HCT116 (cell line): ENCODE data around the gene STARD5. TPM values are rescaled to one million over a fixed set of nuclear protein-coding genes. Genes with fewer than 3 reads are reported as not detected.

Source experiments
- ATAC-seq: fragments of 200-7000 bp; cut with Tn5 transposase; 2 replicates; pipeline ENCODE4 v1.9.1; 2020; ENCODE audit warnings: mild to moderate bottlenecking, moderate library complexity
- BruUV-seq: library from RNA; stranded (reverse); fragments of 400-500 nt; replicated peaks from 2 replicates; lab custom pipeline; 2021; lab: Mats Ljungman, UMichigan
- CTCF ChIA-PET: fragments of 300-600 bp; sonication (Branson Sonifier 250); formaldehyde crosslinking; loops from one replicate; lab custom pipeline; 2021; ENCODE audit warnings: antibody characterized with exemption; lab: Charles Lee
- POLR2A ChIA-PET: fragments of 300-600, 350-600 bp; sonication (Branson Sonifier 250); formaldehyde crosslinking; loops from one replicate; lab custom pipeline; 2021; ENCODE audit warnings: antibody characterized with exemption; lab: Charles Lee
- RAD21 ChIA-PET, 2 experiments: fragments of 300-600 bp; sonication (Branson Sonifier 250); formaldehyde crosslinking; loops; one replicate each; lab custom pipeline; 2023; ENCODE audit warnings: low total read pairs in 2 of 2; ENCODE audit not compliant: uncharacterized antibody in 2 of 2, unreplicated experiment in 2 of 2, low non-redundant PET in 1 of 2; lab: Charles Lee
- DNase-seq: peaks from one replicate; pipeline ENCODE4 v3.0.0-alpha.2; 2010; ENCODE audit warnings: low read depth, low spot score
- H2AFZ ChIP-seq: fragments of 200-600 bp; shearing (Covaris generic), sonication (generic); 2 replicates; pipeline ENCODE4 v1.6.1; 2017; ENCODE audit warnings: low read depth, mixed run types, mixed read lengths, antibody characterized with exemption, low read length; ENCODE audit not compliant: poor library complexity, severe bottlenecking
- H3K27ac ChIP-seq: 2 replicates; pipeline ENCODE4 v1.5.1; 2012; ENCODE audit warnings: low read depth, low read length
- H3K27me3 ChIP-seq: fragments of 200-600 bp; sonication (generic); 2 replicates; pipeline ENCODE4 v1.6.1; 2016; ENCODE audit warnings: mixed run types, low read length, mixed read lengths; ENCODE audit not compliant: insufficient read depth
- H3K36me3 ChIP-seq, 2 experiments: fragments of 200-500 bp in 1 of 2; fragments of 200-600 bp in 1 of 2; sonication (Bioruptor generic) in 1 of 2; sonication (generic) in 1 of 2; 2 replicates each; pipeline versions ENCODE4 v1.5.1 to v1.6.1; 2014 to 2016; ENCODE audit warnings: low read length in 2 of 2, inconsistent platforms in 1 of 2, mixed read lengths in 1 of 2, mixed run types in 1 of 2; ENCODE audit not compliant: insufficient read depth in 2 of 2, control insufficient read depth in 1 of 2
- H3K4me1 ChIP-seq, 2 experiments: fragments of 200-600 bp in 1 of 2; sonication (generic) in 1 of 2; 2 replicates each; pipeline versions ENCODE4 v1.5.1 to v1.6.1; 2012 to 2017; ENCODE audit warnings: low read length in 2 of 2, inconsistent platforms in 1 of 2, mild to moderate bottlenecking in 1 of 2, mixed read lengths in 1 of 2, mixed run types in 1 of 2, moderate library complexity in 1 of 2; ENCODE audit not compliant: insufficient read depth in 2 of 2, control insufficient read depth in 1 of 2
- H3K4me2 ChIP-seq: fragments of 200-600 bp; sonication (generic); 2 replicates; pipeline ENCODE4 v1.6.1; 2017; ENCODE audit warnings: mixed run types, low read length, mixed read lengths
- H3K4me3 ChIP-seq, 2 experiments: fragments of 200-600 bp in 1 of 2; sonication (generic) in 1 of 2; replicated peaks in 1 of 2; 2 replicates each; pipeline ENCODE4 v1.5.1; 2011 to 2016; ENCODE audit warnings: low read length in 2 of 2, control low read depth in 1 of 2, low read depth in 1 of 2, mild to moderate bottlenecking in 1 of 2, mixed read lengths in 1 of 2, mixed run types in 1 of 2
- H3K79me2 ChIP-seq: fragments of 200-600 bp; sonication (generic); 2 replicates; pipeline ENCODE4 v1.6.1; 2017; ENCODE audit warnings: mild to moderate bottlenecking, mixed run types, low read length, moderate library complexity, mixed read lengths; ENCODE audit not compliant: insufficient read depth
- H3K9ac ChIP-seq: fragments of 200-600 bp; sonication (generic); 2 replicates; pipeline ENCODE4 v1.6.1; 2016; ENCODE audit warnings: low read length, mixed read lengths
- H3K9me2 ChIP-seq: fragments of 200-600 bp; sonication (generic), shearing (Covaris generic); 2 replicates; pipeline ENCODE4 v1.6.1; 2017; ENCODE audit warnings: mixed run types, mild to moderate bottlenecking, moderate library complexity; ENCODE audit not compliant: insufficient read depth
- H3K9me3 ChIP-seq, 2 experiments: fragments of 200-500 bp in 1 of 2; fragments of 200-600 bp in 1 of 2; sonication (Bioruptor generic) in 1 of 2; sonication (generic) in 1 of 2; 2 replicates each; pipeline ENCODE4 v1.6.1; 2014 to 2017; ENCODE audit warnings: low read length in 2 of 2, mixed read lengths in 2 of 2, inconsistent platforms in 1 of 2, low read depth in 1 of 2, mild to moderate bottlenecking in 1 of 2, mixed run types in 1 of 2, moderate library complexity in 1 of 2; ENCODE audit not compliant: control insufficient read depth in 1 of 2, insufficient read depth in 1 of 2
- H4K20me1 ChIP-seq: fragments of 200-600 bp; sonication (generic), shearing (Covaris generic); 2 replicates; pipeline ENCODE4 v1.6.1; 2017; ENCODE audit warnings: mixed run types, mild to moderate bottlenecking, moderate library complexity; ENCODE audit not compliant: insufficient read depth
- ATF3 ChIP-seq: IDR thresholded peaks from 2 replicates; pipeline ENCODE4 v1.6.1; 2012
- CBX3 ChIP-seq: IDR thresholded peaks from 2 replicates; pipeline ENCODE4 v1.6.1; 2012; ENCODE audit warnings: low read depth
- CTCF ChIP-seq, 3 experiments: fragments of 200-600 bp in 1 of 3; sonication (generic) in 1 of 3; IDR thresholded peaks in 2 of 3; conservative IDR thresholded peaks in 1 of 3; 2 replicates each; pipeline ENCODE4 v1.5.1; 2012 to 2017; ENCODE audit warnings: low read depth in 2 of 3, low read length in 2 of 3, antibody characterized with exemption in 1 of 3, borderline replicate concordance in 1 of 3, control low read depth in 1 of 3, mild to moderate bottlenecking in 1 of 3, mixed read lengths in 1 of 3, mixed run types in 1 of 3, moderate library complexity in 1 of 3; ENCODE audit not compliant: insufficient read depth in 1 of 3
- ELF1 ChIP-seq: IDR thresholded peaks from 2 replicates; pipeline ENCODE4 v1.6.1; 2012; ENCODE audit warnings: low read depth, borderline replicate concordance
- EZH2 ChIP-seq: fragments of 200-600 bp; sonication (generic); IDR thresholded peaks from 2 replicates; pipeline ENCODE4 v1.6.1; 2017; ENCODE audit warnings: antibody characterized with exemption, mixed run types
- EZH2phosphoT487 ChIP-seq: fragments of 200-600 bp; IDR thresholded peaks from 2 replicates; pipeline ENCODE4 v1.6.1; 2018; ENCODE audit warnings: antibody characterized with exemption, borderline replicate concordance
- JUND ChIP-seq: IDR thresholded peaks from 2 replicates; pipeline ENCODE4 v1.6.1; 2012
- MAX ChIP-seq: IDR thresholded peaks from 2 replicates; pipeline ENCODE4 v1.6.1; 2012
- RAD21 ChIP-seq: IDR thresholded peaks from 2 replicates; pipeline ENCODE4 v1.6.1; 2012; ENCODE audit warnings: low read depth, mild to moderate bottlenecking
- REST ChIP-seq: IDR thresholded peaks from 2 replicates; pipeline ENCODE4 v1.6.1; 2012; ENCODE audit warnings: low read depth
- SIN3A ChIP-seq: IDR thresholded peaks from 2 replicates; pipeline ENCODE4 v1.6.1; 2012; ENCODE audit warnings: low read depth
- SRF ChIP-seq: IDR thresholded peaks from 2 replicates; pipeline ENCODE4 v1.6.1; 2012; ENCODE audit warnings: low read depth
- TCF7L2 ChIP-seq: IDR thresholded peaks from 2 replicates; pipeline ENCODE4 v1.7.0; 2011; ENCODE audit warnings: borderline replicate concordance, inconsistent platforms; ENCODE audit not compliant: insufficient read depth, insufficient read length; ENCODE audit errors: extremely low read depth
- YY1 ChIP-seq: IDR thresholded peaks from 2 replicates; pipeline ENCODE4 v1.6.1; 2011; ENCODE audit warnings: low read length, low read depth, moderate library complexity, mild to moderate bottlenecking; ENCODE audit not compliant: insufficient replicate concordance; ENCODE audit errors: extremely low read depth
- ZBTB33 ChIP-seq: IDR thresholded peaks from 2 replicates; pipeline ENCODE4 v1.6.1; 2011; ENCODE audit warnings: mild to moderate bottlenecking, low read length, moderate library complexity; ENCODE audit not compliant: insufficient replicate concordance; ENCODE audit errors: extremely low read depth
- ZNF274 ChIP-seq: fragments of 200-500 bp; sonication (Bioruptor generic); IDR thresholded peaks from 2 replicates; pipeline ENCODE4 v1.6.1; 2014; ENCODE audit warnings: mild to moderate bottlenecking, low read depth, low read length, inconsistent platforms
- intact Hi-C: fragments of 100-400 bp; cut with micrococcal nuclease; formaldehyde crosslinking; loops from 2 replicates; pipeline ENCODE4 v1.10.0; 2022
- total RNA-seq: library from RNA; stranded (reverse); gene quantifications from one replicate; pipeline ENCODE4 v1.2.1, GENCODE V29; 2021; ENCODE audit not compliant: unreplicated experiment

Gene STARD5
- total RNA-seq, 1 experiment from 2014 or later: 4.0 TPM

- no peak for TF ChIP-seq ZBTB33
- TF ChIP-seq JUND: no peak
- TF ChIP-seq, all 23 proteins: peak for 0
These were observed 35.9 kb downstream of the STARD5 start (continued) for GRCh38 chr15:81288040-81288439.

GRCh38 chr15:81286621-81287121, 37.3 kb downstream of the STARD5 start:
- Histone ChIP-seq H4K20me1 (no peaks in the 10 kb centered on the region), H3K4me3 (no peak overlapping the region), H3K4me1 (no peaks in the 10 kb centered on the region), H3K9ac (no peak overlapping the region), H3K9me3 (no peaks in the 10 kb centered on the region), H3K4me2 (no peak overlapping the region), H3K27ac (no peak overlapping the region), H3K79me2 (no peaks in the 10 kb centered on the region), H3K9me2 (no peaks in the 10 kb centered on the region), H3K36me3 (no peaks in the 10 kb centered on the region), H2AFZ (no peak overlapping the region), H3K27me3 (no peaks in the 10 kb centered on the region)
- ATAC-seq (no peak), DNase-seq (no peak)
- ChIA-PET POLR2A (no interaction called here), RAD21 (no interaction called here), CTCF (interaction anchor here (1.8 kb wide), 1 partner anchor 20 kb away, joined by 5 read pairs; no protein-coding TSS in a partner anchor)
- intact Hi-C loops: no loop called here
- no TSS peak for BruUV-seq
- TF ChIP-seq CTCF (IDR thresholded peaks at IDR 0.05 in 2 of 3, conservative IDR thresholded peaks at IDR 0.05 in 1 of 3; ENCODE audit: borderline replicate concordance in 1 of 3, insufficient read depth in 1 of 3, low read depth in 2 of 3, low read length in 2 of 3): no peak
- no peak for TF ChIP-seq CBX3
- TF ChIP-seq JUND: no peak
- no peak for TF ChIP-seq RAD21
- no peak for TF ChIP-seq ZNF274
- no peak for TF ChIP-seq YY1
- no peak for TF ChIP-seq EZH2
- no peak for TF ChIP-seq TCF7L2
- TF ChIP-seq SIN3A: no peak
- no peak for TF ChIP-seq EZH2phosphoT487
- TF ChIP-seq MAX: no peak
- no peak for TF ChIP-seq SRF
- no peak for TF ChIP-seq REST
- no peak for TF ChIP-seq ELF1
- TF ChIP-seq ATF3: no peak
